Fibroblast of villous mesenchyme (primary cell): ENCODE results near the gene C1orf174. TPM values are rescaled to one million over a fixed set of nuclear protein-coding genes. Genes with fewer than 3 reads are reported as not detected.

Experiments
- DNase-seq: peaks from one replicate; pipeline ENCODE4 v3.0.0-alpha.2; 2010; ENCODE audit warnings: low read depth
- H3K4me3 ChIP-seq: 2 replicates; pipeline ENCODE4 v1.5.1; 2011; ENCODE audit warnings: low read depth, mild to moderate bottlenecking, low read length
- CTCF ChIP-seq: IDR thresholded peaks from 2 replicates; pipeline ENCODE4 v1.5.1; 2012; ENCODE audit warnings: low read depth, mild to moderate bottlenecking, low read length; ENCODE audit not compliant: insufficient read depth
- total RNA-seq: library from RNA; depleted of rRNA; stranded (reverse); fragments of >200 nt; gene quantifications from 2 replicates; pipeline ENCODE4 v1.2.3, GENCODE V29; 2012

C1orf174 gene
- total RNA-seq, 1 donor = 31.1 TPM

- no peak for TF ChIP-seq CTCF
- H3K4me3 ChIP-seq = no peak overlapping the region
- no peak for DNase-seq
Measured at GRCh38 chr1:3850857-3851256, 49.2 kb downstream of the C1orf174 start.

- H3K4me3 ChIP-seq = no peak overlapping the region
- TF ChIP-seq CTCF = no peak
Measured at GRCh38 chr1:3847081-3847480, 53.0 kb downstream of the C1orf174 start.

GRCh38 chr1:3846541-3846940 is 53.5 kb downstream of the C1orf174 start:
- no peak for TF ChIP-seq CTCF
- DNase-seq = no peak
- H3K4me3 ChIP-seq = no peak overlapping the region

More at GRCh38 chr1:3847081-3847480, 53.0 kb downstream of the C1orf174 start:
- DNase-seq = no peak

- no peak overlapping the region for H3K4me3 ChIP-seq
- TF ChIP-seq CTCF = no peak
- DNase-seq = no peak
Measured at GRCh38 chr1:3842912-3843311, 57.2 kb downstream of the C1orf174 start.

- DNase-seq = no peak
- TF ChIP-seq CTCF = no peak
- no peak overlapping the region for H3K4me3 ChIP-seq
Measured at GRCh38 chr1:3841491-3841890, 58.6 kb downstream of the C1orf174 start.

Other genes starting within 250 kb of the C1orf174 start
- gene TP73, start 247.8 kb downstream of the C1orf174 start, total RNA-seq = not detected in 2 replicates
- gene CCDC27, start 147.8 kb downstream of the C1orf174 start, total RNA-seq = not detected in 2 replicates
- 1.7 and 3.5 TPM in 2 replicates for gene SMIM1, start 127.5 kb downstream of the C1orf174 start, total RNA-seq
- gene LRRC47, start 103.8 kb downstream of the C1orf174 start, total RNA-seq = 29.0 and 31.1 TPM in 2 replicates
- gene CEP104, start 43.1 kb downstream of the C1orf174 start, total RNA-seq = 28.1 and 31.6 TPM in 2 replicates
- 4.7 and 6.8 TPM in 2 replicates for gene DFFB, start 42.8 kb downstream of the C1orf174 start, total RNA-seq